ENCODE data around the gene TMC6.

DNA sequence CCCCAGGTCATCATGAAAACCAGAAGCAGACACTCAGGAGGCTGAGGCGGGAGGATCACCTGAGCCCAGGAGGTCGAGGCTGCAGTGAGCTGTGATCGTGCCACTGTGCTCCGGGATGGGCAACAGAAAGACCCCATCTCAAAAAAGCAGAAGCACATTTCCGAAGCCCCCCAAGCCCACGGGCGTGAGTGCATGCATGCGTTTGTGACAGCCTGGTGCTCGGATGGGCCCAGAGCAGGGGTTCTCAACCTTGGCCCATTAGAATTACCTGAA lies 19.1 kb downstream of the TMC6 start:
- TF ChIP-seq, protein P1, sequence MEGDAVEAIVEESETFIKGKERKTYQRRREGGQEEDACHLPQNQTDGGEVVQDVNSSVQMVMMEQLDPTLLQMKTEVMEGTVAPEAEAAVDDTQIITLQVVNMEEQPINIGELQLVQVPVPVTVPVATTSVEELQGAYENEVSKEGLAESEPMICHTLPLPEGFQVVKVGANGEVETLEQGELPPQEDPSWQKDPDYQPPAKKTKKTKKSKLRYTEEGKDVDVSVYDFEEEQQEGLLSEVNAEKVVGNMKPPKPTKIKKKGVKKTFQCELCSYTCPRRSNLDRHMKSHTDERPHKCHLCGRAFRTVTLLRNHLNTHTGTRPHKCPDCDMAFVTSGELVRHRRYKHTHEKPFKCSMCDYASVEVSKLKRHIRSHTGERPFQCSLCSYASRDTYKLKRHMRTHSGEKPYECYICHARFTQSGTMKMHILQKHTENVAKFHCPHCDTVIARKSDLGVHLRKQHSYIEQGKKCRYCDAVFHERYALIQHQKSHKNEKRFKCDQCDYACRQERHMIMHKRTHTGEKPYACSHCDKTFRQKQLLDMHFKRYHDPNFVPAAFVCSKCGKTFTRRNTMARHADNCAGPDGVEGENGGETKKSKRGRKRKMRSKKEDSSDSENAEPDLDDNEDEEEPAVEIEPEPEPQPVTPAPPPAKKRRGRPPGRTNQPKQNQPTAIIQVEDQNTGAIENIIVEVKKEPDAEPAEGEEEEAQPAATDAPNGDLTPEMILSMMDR (IDR thresholded peaks at IDR 0.05), result no peak
- no peak for TF ChIP-seq POLR2A (IDR thresholded peaks at IDR 0.05; ENCODE audit: low read depth)
- no peak for TF ChIP-seq EP300 (IDR thresholded peaks at IDR 0.05)
- no peak for TF ChIP-seq POLR2AphosphoS5 (IDR thresholded peaks at IDR 0.05)

All from esophagus muscularis mucosa (tissue), 4 donors.